Neural progenitor cell (in vitro differentiated cells): ENCODE data around the gene EHD2. TPM values are rescaled to one million over a fixed set of nuclear protein-coding genes. Genes with fewer than 3 reads are reported as not detected.

Experiments used
- DNase-seq: peaks from one replicate; pipeline ENCODE4 v3.0.0-alpha.2; 2016; ENCODE audit warnings: low spot score
- H2AFZ ChIP-seq: fragments of 200-600 bp; sonication (generic); replicated peaks from 2 replicates; pipeline ENCODE4 v1.6.1; 2016; ENCODE audit warnings: antibody characterized with exemption
- H3F3A ChIP-seq: fragments of 200-600 bp; sonication (generic); 2 replicates; pipeline ENCODE4 v1.6.1; 2016; ENCODE audit warnings: antibody characterized with exemption, low read depth
- H3K27ac ChIP-seq: fragments of 200-600 bp; sonication (generic); 2 replicates; pipeline ENCODE4 v1.5.1; 2016; ENCODE audit warnings: mild to moderate bottlenecking
- H3K27me3 ChIP-seq: fragments of 200-600 bp; sonication (generic); 2 replicates; pipeline ENCODE4 v1.6.1; 2016; ENCODE audit warnings: mild to moderate bottlenecking, moderate library complexity
- H3K36me3 ChIP-seq: fragments of 200-600 bp; sonication (generic); 2 replicates; pipeline ENCODE4 v1.5.1; 2016
- H3K4me1 ChIP-seq: fragments of 200-600 bp; sonication (generic); 2 replicates; pipeline ENCODE4 v1.6.1; 2016; ENCODE audit warnings: mixed run types
- H3K4me2 ChIP-seq: fragments of 200-600 bp; sonication (generic); 2 replicates; pipeline ENCODE4 v1.6.1; 2016
- H3K4me3 ChIP-seq: fragments of 200-600 bp; sonication (generic); 2 replicates; pipeline ENCODE4 v1.5.1; 2016
- H3K79me2 ChIP-seq: fragments of 200-600 bp; sonication (generic); 2 replicates; pipeline ENCODE4 v1.6.1; 2016; ENCODE audit warnings: low read depth
- H3K9ac ChIP-seq: fragments of 200-600 bp; sonication (generic); 2 replicates; pipeline ENCODE4 v1.6.1; 2016
- H3K9me3 ChIP-seq: fragments of 200-600 bp; sonication (generic); 2 replicates; pipeline ENCODE4 v1.5.1; 2016; ENCODE audit warnings: low read depth
- H4K20me1 ChIP-seq: fragments of 200-600 bp; sonication (generic); 2 replicates; pipeline ENCODE4 v1.6.1; 2016; ENCODE audit warnings: low read depth
- H3K27ac Mint-ChIP-seq: 3 replicates; pipeline ENCODE4 v1.8.0; 2021; ENCODE audit warnings: mixed read lengths
- H3K27me3 Mint-ChIP-seq: 2 replicates; pipeline ENCODE4 v1.8.0; 2022; ENCODE audit warnings: low read depth, mild to moderate bottlenecking, inconsistent platforms, moderate library complexity, mixed read lengths; ENCODE audit not compliant: insufficient read depth
- H3K36me3 Mint-ChIP-seq: 3 replicates; pipeline ENCODE4 v1.8.0; 2021; ENCODE audit warnings: mixed read lengths
- H3K4me1 Mint-ChIP-seq: 3 replicates; pipeline ENCODE4 v1.8.0; 2021; ENCODE audit warnings: mixed read lengths
- H3K4me3 Mint-ChIP-seq: 3 replicates; pipeline ENCODE4 v1.8.0; 2021; ENCODE audit warnings: mild to moderate bottlenecking, moderate library complexity, mixed read lengths
- H3K9me3 Mint-ChIP-seq: 3 replicates; pipeline ENCODE4 v1.8.0; 2020; ENCODE audit warnings: mixed read lengths
- EZH2 ChIP-seq: fragments of 200-600 bp; sonication (generic); IDR thresholded peaks from 2 replicates; pipeline ENCODE4 v1.6.1; 2017; ENCODE audit warnings: antibody characterized with exemption, mild to moderate bottlenecking, moderate library complexity
- EZH2phosphoT487 ChIP-seq: fragments of 200-600 bp; sonication (generic); IDR thresholded peaks from 2 replicates; pipeline ENCODE4 v1.6.1; 2017; ENCODE audit warnings: antibody characterized with exemption
- total RNA-seq: library from RNA; depleted of rRNA; stranded (reverse); fragments of >200 nt; gene quantifications from 2 replicates; pipeline ENCODE4 v1.2.3, GENCODE V29; 2015; ENCODE audit warnings: low replicate concordance
- TF ChIP-seq, protein P1 (sequence below): fragments of 200-600 bp; sonication (generic); IDR thresholded peaks from 2 replicates; pipeline ENCODE4 v1.5.1; 2017; ENCODE audit warnings: antibody characterized with exemption, mild to moderate bottlenecking

The EHD2 gene
- total RNA-seq, 1 donor from 2014 or later = 1.5 TPM

GRCh38 chr19:47756627-47756929 is 43.4 kb downstream of the EHD2 start:
- Histone ChIP-seq H3K36me3 (no peaks in the 10 kb centered on the region), H3K4me3 (no peak overlapping the region), H3K27me3 (no peaks in the 10 kb centered on the region), H3F3A (peaks cover 9% of the 10 kb centered on the region), H3K27ac (no peak overlapping the region), H3K79me2 (no peaks in the 10 kb centered on the region), H2AFZ (no peak overlapping the region), H4K20me1 (no peaks in the 10 kb centered on the region), H3K9ac (no peak overlapping the region), H3K4me1 (no peaks in the 10 kb centered on the region), H3K4me2 (no peak overlapping the region), H3K9me3 (no peaks in the 10 kb centered on the region)
- Mint-ChIP-seq H3K4me3 (no peak overlapping the region), H3K27me3 (peaks cover 5% of the 10 kb centered on the region), H3K27ac (no peak overlapping the region), H3K9me3 (peaks cover 2% of the 10 kb centered on the region), H3K36me3 (peaks cover 25% of the 10 kb centered on the region), H3K4me1 (no peaks in the 10 kb centered on the region)
- TF ChIP-seq, protein P1, sequence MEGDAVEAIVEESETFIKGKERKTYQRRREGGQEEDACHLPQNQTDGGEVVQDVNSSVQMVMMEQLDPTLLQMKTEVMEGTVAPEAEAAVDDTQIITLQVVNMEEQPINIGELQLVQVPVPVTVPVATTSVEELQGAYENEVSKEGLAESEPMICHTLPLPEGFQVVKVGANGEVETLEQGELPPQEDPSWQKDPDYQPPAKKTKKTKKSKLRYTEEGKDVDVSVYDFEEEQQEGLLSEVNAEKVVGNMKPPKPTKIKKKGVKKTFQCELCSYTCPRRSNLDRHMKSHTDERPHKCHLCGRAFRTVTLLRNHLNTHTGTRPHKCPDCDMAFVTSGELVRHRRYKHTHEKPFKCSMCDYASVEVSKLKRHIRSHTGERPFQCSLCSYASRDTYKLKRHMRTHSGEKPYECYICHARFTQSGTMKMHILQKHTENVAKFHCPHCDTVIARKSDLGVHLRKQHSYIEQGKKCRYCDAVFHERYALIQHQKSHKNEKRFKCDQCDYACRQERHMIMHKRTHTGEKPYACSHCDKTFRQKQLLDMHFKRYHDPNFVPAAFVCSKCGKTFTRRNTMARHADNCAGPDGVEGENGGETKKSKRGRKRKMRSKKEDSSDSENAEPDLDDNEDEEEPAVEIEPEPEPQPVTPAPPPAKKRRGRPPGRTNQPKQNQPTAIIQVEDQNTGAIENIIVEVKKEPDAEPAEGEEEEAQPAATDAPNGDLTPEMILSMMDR = no peak
- TF ChIP-seq EZH2 (no peak), EZH2phosphoT487 (no peak)
- DNase-seq = no peak

DNA sequence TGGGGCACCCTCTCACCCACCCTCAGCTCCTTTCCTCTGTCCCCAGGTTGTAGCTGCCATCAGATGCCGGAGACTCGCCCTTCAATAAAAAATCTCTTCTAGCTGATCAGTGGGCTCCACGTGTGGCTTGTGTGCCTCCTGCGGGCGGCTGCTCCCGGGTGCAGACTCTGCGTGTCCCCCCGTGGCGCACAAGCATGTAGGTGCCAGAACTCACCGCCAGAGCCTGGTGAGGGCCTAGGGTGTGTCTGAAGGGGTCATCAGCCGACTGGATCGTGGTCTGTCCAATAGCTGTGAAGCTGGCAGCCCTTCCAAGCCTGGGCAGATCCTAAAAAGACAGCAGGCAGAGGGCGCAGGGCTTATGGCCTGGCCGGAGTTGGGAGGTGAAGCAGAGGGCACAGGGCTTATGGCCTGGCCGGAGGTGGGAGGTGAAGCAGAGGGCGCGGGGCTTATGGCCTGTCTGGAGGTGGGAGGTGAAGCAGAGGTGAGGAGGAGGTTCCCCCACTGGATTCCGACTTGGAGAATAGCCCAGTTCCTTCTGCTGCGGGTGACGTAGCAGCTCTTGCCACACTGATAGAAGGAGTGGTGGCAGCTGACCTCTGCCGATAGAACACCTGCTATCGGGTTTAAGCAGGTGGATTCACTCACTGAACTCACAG is 43.9 kb downstream of the EHD2 start:
- TF ChIP-seq, protein P1 = no peak
- no peak for TF ChIP-seq EZH2phosphoT487
- no peak for TF ChIP-seq EZH2
- Histone ChIP-seq H3K4me2 (no peak overlapping the region), H3K79me2 (no peaks in the 10 kb centered on the region), H4K20me1 (no peaks in the 10 kb centered on the region), H3K4me1 (no peaks in the 10 kb centered on the region), H3K36me3 (no peaks in the 10 kb centered on the region), H3K9ac (no peak overlapping the region), H3K27ac (no peak overlapping the region), H3K27me3 (no peaks in the 10 kb centered on the region), H3K4me3 (no peak overlapping the region), H3F3A (peaks cover 9% of the 10 kb centered on the region), H3K9me3 (no peaks in the 10 kb centered on the region), H2AFZ (no peak overlapping the region)
- no peaks in the 10 kb centered on the region for H3K4me1 Mint-ChIP-seq
- H3K27ac Mint-ChIP-seq = no peak overlapping the region
- H3K9me3 Mint-ChIP-seq = peaks cover 2% of the 10 kb centered on the region
- no peak overlapping the region for H3K4me3 Mint-ChIP-seq
- peaks cover 5% of the 10 kb centered on the region for H3K27me3 Mint-ChIP-seq
- DNase-seq = no peak
- peaks cover 25% of the 10 kb centered on the region for H3K36me3 Mint-ChIP-seq

DNA sequence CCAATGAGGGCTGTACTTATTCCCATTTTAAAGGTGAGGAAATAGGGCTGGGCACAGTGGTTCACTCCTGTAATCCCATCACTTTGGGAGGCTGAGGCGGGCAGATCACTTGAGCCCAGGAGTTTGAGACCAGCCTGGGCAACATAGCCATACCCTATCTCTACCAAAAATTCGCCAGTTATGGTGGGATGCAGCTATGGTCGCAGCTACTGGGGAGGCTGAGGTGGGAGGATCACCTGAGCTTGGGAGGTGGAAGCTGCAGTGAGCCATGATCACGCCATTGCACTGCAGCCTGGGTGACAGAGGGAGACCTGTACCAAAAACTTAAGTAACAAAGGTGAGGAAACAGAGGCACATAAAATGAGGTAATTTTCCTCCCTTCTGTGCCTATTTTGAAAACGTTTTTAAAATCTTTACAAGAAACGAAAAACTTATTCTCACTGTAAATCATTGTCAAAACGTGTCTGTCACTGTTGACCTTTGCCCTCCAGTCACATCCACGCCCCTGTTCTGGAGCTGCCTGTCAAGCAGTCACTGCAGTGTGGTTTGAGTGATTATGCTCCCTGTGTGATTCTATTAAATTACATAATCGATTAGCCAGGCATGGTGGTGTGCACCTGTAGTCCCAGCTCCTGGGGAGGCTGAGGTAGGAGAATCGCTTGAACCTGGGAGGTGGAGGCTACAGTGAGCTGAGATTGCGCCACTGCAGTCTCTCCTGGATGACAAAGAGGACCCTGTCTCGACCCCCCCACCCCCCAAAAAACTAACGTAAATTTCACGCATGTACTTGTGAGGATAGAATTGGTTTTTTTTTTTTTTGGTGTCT is 44.6 kb downstream of the EHD2 start:
- H3K27me3 ChIP-seq = no peaks in the 10 kb centered on the region
- H3K9ac ChIP-seq = no peak overlapping the region
- Mint-ChIP-seq H3K4me1 (no peaks in the 10 kb centered on the region), H3K27me3 (peaks cover 5% of the 10 kb centered on the region), H3K27ac (no peak overlapping the region), H3K4me3 (no peak overlapping the region), H3K9me3 (peaks cover 2% of the 10 kb centered on the region), H3K36me3 (peaks cover 25% of the 10 kb centered on the region)
- H3F3A ChIP-seq = peaks cover 9% of the 10 kb centered on the region
- H3K79me2 ChIP-seq = no peaks in the 10 kb centered on the region
- H2AFZ ChIP-seq = no peak overlapping the region
- H3K4me2 ChIP-seq = no peak overlapping the region
- no peaks in the 10 kb centered on the region for H3K4me1 ChIP-seq
- TF ChIP-seq EZH2 (no peak), EZH2phosphoT487 (no peak)
- TF ChIP-seq, protein P1 = no peak
- no peaks in the 10 kb centered on the region for H3K36me3 ChIP-seq
- H3K27ac ChIP-seq = no peak overlapping the region
- H3K4me3 ChIP-seq = no peak overlapping the region
- H4K20me1 ChIP-seq = no peaks in the 10 kb centered on the region
- no peak for DNase-seq
- H3K9me3 ChIP-seq = no peaks in the 10 kb centered on the region
